ENCODE data around the gene C4orf50. TPM values are rescaled to one million over a fixed set of nuclear protein-coding genes. Genes with fewer than 3 reads are reported as not detected.

C4orf50 gene
- total and polyA plus RNA-seq, 8 donors: under 0.01 to 0.23 (median 0.07) TPM

- Histone ChIP-seq H3K27me3 (no peaks in the 10 kb centered on the region), H3K36me3 (no peaks in the 10 kb centered on the region), H3K27ac (no peak overlapping the region), H3K9me3 (peaks cover 0 to 7% (median 0%) of the 10 kb centered on the region in 4 donors), H3K4me1 (no peaks in the 10 kb centered on the region), H3K4me3 (no peak overlapping the region)
- intact Hi-C loops (cut with DNase I): no loop called here
- ATAC-seq (no peak), DNase-seq (no peak), FAIRE-seq (no peak)
- TF ChIP-seq CTCF (IDR thresholded peaks at IDR 0.05): no peak
- WGBS, 2 donors: 67 to 68% methylated on average over 4 of the region's 4 CpGs
Observed at GRCh38 chr4:6055436-6055835, 37.2 kb upstream of the C4orf50 start.

- Histone ChIP-seq H3K36me3 (no peaks in the 10 kb centered on the region), H3K27me3 (no peaks in the 10 kb centered on the region), H3K27ac (no peak overlapping the region), H3K4me1 (no peaks in the 10 kb centered on the region), H3K9me3 (peaks cover 0 to 7% (median 0%) of the 10 kb centered on the region in 4 donors), H3K4me3 (no peak overlapping the region)
- FAIRE-seq: no peak
- ATAC-seq: no peak
- DNase-seq: no peak
- WGBS, 2 donors: 85 to 86% methylated on average over 4 of the region's 4 CpGs
- TF ChIP-seq CTCF (IDR thresholded peaks at IDR 0.05): no peak
- intact Hi-C loops (cut with DNase I): no loop called here
Observed at GRCh38 chr4:6055030-6055429, 36.8 kb upstream of the C4orf50 start.

- H3K36me3 ChIP-seq: no peaks in the 10 kb centered on the region
- 58 to 69% methylated on average over 16 of the region's 16 CpGs for WGBS, 2 donors
- no peaks in the 10 kb centered on the region for H3K4me1 ChIP-seq
- TF ChIP-seq CTCF (IDR thresholded peaks at IDR 0.05): no peak
- peaks cover 0 to 7% (median 0%) of the 10 kb centered on the region in 4 donors for H3K9me3 ChIP-seq
- H3K4me3 ChIP-seq: no peak overlapping the region
- H3K27me3 ChIP-seq: no peaks in the 10 kb centered on the region
- H3K27ac ChIP-seq: no peak overlapping the region
- FAIRE-seq: no peak
- intact Hi-C loops (cut with DNase I): no loop called here
- ATAC-seq: no peak
- DNase-seq: no peak
Observed at GRCh38 chr4:6054162-6054922, 36.1 kb upstream of the C4orf50 start.

- TF ChIP-seq CTCF (IDR thresholded peaks at IDR 0.05): no peak
- DNase-seq (no peak), FAIRE-seq (no peak), ATAC-seq (no peak)
- Histone ChIP-seq H3K27ac (no peak overlapping the region), H3K4me3 (no peak overlapping the region), H3K4me1 (no peaks in the 10 kb centered on the region), H3K27me3 (no peaks in the 10 kb centered on the region), H3K9me3 (no peaks in the 10 kb centered on the region), H3K36me3 (no peaks in the 10 kb centered on the region)
- intact Hi-C loops (cut with DNase I): no loop called here
- WGBS, 2 donors: 62 to 69% methylated on average over 6 of the region's 6 CpGs
Observed at GRCh38 chr4:6052679-6053078, 34.4 kb upstream of the C4orf50 start.

- H3K27ac ChIP-seq: no peak overlapping the region
- H3K4me3 ChIP-seq: no peak overlapping the region
- DNase-seq (no peak), FAIRE-seq (no peak), ATAC-seq (no peak)
- no peaks in the 10 kb centered on the region for H3K9me3 ChIP-seq
- H3K27me3 ChIP-seq: peaks cover 0 to 5% (median 0%) of the 10 kb centered on the region in 4 donors
- H3K36me3 ChIP-seq: no peaks in the 10 kb centered on the region
- 25 to 35% methylated on average over 17 of the region's 17 CpGs for WGBS, 2 donors
- no peaks in the 10 kb centered on the region for H3K4me1 ChIP-seq
- TF ChIP-seq CTCF (IDR thresholded peaks at IDR 0.05): no peak
- intact Hi-C loops (cut with DNase I): no loop called here
Observed at GRCh38 chr4:6050551-6050950, 32.3 kb upstream of the C4orf50 start.
